ENCODE results near the gene TNIK. TPM values are rescaled to one million over a fixed set of nuclear protein-coding genes. Genes with fewer than 3 reads are reported as not detected.

The TNIK gene
- total RNA-seq, 3 donors from 2014 or later, result 7.4 to 17.6 (median 10.2) TPM

GRCh38 chr3:171349392-171349791, 110.8 kb downstream of the TNIK start:
- Histone ChIP-seq H3K4me1 (no peaks in the 10 kb centered on the region), H3K36me3 (no peaks in the 10 kb centered on the region), H3K27me3 (no peaks in the 10 kb centered on the region), H3K9me3 (no peaks in the 10 kb centered on the region), H3K4me3 (no peak overlapping the region), H3K27ac (no peak overlapping the region)
- no peak for DNase-seq (ENCODE audit: low spot score in 2 of 2)
- intact Hi-C loops (cut with DNase I; ENCODE audit: low total_unique reads), result no loop called here
- TF ChIP-seq, protein P1, sequence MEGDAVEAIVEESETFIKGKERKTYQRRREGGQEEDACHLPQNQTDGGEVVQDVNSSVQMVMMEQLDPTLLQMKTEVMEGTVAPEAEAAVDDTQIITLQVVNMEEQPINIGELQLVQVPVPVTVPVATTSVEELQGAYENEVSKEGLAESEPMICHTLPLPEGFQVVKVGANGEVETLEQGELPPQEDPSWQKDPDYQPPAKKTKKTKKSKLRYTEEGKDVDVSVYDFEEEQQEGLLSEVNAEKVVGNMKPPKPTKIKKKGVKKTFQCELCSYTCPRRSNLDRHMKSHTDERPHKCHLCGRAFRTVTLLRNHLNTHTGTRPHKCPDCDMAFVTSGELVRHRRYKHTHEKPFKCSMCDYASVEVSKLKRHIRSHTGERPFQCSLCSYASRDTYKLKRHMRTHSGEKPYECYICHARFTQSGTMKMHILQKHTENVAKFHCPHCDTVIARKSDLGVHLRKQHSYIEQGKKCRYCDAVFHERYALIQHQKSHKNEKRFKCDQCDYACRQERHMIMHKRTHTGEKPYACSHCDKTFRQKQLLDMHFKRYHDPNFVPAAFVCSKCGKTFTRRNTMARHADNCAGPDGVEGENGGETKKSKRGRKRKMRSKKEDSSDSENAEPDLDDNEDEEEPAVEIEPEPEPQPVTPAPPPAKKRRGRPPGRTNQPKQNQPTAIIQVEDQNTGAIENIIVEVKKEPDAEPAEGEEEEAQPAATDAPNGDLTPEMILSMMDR (IDR thresholded peaks at IDR 0.05), result no peak
- no peak for TF ChIP-seq POLR2A (IDR thresholded peaks at IDR 0.05)

DNA sequence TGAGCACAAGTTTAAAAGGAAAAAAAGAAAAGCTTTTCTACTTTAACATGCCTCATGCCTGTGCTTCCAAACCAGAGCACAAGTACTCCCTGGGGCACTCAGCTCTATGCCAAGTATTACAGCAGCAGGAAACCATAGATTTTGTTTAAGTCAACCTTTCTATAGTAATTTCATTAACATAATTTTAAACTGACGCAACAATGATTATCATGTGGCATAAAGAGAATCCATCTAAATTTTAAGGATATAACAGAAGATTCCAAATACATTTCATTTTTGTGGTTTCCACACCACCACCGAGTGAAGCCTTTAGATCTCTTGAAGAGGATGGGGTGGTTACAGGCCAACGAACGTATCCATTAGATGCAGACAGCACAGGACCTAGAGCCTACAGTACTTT, 112.1 kb downstream of the TNIK start:
- Histone ChIP-seq H3K9me3 (no peaks in the 10 kb centered on the region), H3K27me3 (no peaks in the 10 kb centered on the region), H3K4me1 (no peaks in the 10 kb centered on the region), H3K36me3 (no peaks in the 10 kb centered on the region), H3K4me3 (no peak overlapping the region), H3K27ac (no peak overlapping the region)
- DNase-seq (ENCODE audit: low spot score in 2 of 2), result no peak
- no peak for TF ChIP-seq POLR2A (IDR thresholded peaks at IDR 0.05)
- TF ChIP-seq POLR2AphosphoS5 (IDR thresholded peaks at IDR 0.05), result no peak
- TF ChIP-seq, protein P1 (IDR thresholded peaks at IDR 0.05), result no peak
- intact Hi-C loops (cut with DNase I; ENCODE audit: low total_unique reads), result no loop called here

DNA sequence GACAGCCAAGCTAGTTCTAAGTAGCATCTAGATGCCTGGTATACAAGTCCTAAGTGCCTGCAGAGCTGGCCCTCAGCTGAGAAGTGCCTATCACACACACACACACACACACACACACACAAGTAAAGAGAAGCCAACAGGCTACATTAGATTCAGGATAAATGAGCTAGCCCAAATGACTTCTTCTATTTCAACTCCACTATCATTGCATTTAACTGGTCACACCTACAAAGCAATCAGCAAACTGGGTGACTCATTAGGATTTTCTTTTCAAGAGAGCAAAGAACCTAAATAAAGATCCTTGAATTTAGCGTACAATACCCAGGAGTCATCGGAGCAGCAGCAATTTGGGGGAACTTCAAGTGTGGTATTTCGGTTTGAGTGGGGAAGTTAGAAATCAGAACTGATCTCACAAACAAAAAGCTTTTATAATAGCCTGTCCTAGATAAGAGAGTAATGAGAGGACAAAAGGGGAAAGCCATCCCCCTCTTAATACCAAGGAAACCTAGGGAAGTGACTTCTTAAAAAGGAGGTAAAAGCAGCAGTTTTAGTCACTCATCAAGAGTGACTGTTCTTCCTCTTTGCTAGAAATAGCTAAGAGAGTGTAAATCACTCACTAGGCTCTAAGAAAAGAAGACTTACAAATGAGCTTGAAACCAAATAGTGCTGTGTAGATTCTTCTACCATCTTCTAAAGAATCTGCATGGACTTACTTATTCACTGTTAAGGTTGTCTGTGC, 112.7 kb downstream of the TNIK start:
- no peak overlapping the region for H3K27ac ChIP-seq
- DNase-seq (ENCODE audit: low spot score in 2 of 2), result no peak
- H3K4me1 ChIP-seq, result no peaks in the 10 kb centered on the region
- intact Hi-C loops (cut with DNase I; ENCODE audit: low total_unique reads), result no loop called here
- H3K4me3 ChIP-seq, result no peak overlapping the region
- H3K9me3 ChIP-seq, result no peaks in the 10 kb centered on the region
- H3K27me3 ChIP-seq, result no peaks in the 10 kb centered on the region
- TF ChIP-seq POLR2AphosphoS5 (IDR thresholded peaks at IDR 0.05) (no peak), POLR2A (IDR thresholded peaks at IDR 0.05) (no peak)
- TF ChIP-seq, protein P1 (IDR thresholded peaks at IDR 0.05), result no peak
- no peaks in the 10 kb centered on the region for H3K36me3 ChIP-seq

DNA sequence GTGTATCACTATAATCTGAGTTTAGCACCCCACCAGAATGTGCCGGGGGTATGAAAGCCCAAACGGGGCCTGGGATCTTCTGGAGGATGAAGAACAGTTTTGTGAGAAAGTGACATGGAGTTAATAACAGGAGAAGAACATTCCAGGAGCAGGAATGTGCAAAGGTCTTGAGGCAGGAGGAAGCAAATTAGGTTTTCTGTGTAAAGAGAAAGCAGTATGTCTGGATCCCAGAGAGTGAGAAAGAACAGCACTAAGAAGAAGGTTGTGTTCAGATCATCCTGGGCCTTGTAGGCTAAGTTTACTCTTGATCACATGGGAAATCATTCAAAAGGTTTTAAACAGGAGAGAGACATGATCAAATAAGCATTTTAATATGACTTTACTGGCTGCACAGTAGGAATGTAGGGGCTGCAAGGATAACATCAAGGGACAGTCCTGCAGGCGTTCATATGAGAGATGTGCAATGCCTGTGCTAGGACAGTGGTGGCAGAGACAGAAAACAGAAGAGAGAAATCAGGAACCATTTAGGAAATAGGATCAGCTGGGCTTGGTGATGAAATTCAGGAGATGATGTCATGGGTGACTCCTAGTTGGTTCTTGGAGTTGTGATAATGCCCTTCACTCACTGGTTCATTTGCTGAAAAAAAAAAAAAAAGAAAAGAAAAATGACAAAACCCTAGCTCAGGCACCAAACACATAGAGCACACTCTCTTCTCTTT, 113.5 kb downstream of the TNIK start:
- H3K36me3 ChIP-seq, result no peaks in the 10 kb centered on the region
- TF ChIP-seq, protein P1 (IDR thresholded peaks at IDR 0.05), result no peak
- TF ChIP-seq POLR2A (IDR thresholded peaks at IDR 0.05) (no peak), POLR2AphosphoS5 (IDR thresholded peaks at IDR 0.05) (no peak)
- H3K9me3 ChIP-seq, result no peaks in the 10 kb centered on the region
- no peak overlapping the region for H3K27ac ChIP-seq
- H3K4me3 ChIP-seq, result no peak overlapping the region
- H3K4me1 ChIP-seq, result no peaks in the 10 kb centered on the region
- intact Hi-C loops (cut with DNase I; ENCODE audit: low total_unique reads), result no loop called here
- DNase-seq (ENCODE audit: low spot score in 2 of 2), result no peak
- H3K27me3 ChIP-seq, result no peaks in the 10 kb centered on the region

GRCh38 chr3:171346019-171346418, 114.2 kb downstream of the TNIK start:
- TF ChIP-seq POLR2A (IDR thresholded peaks at IDR 0.05), result no peak
- TF ChIP-seq, protein P1 (IDR thresholded peaks at IDR 0.05), result no peak
- TF ChIP-seq POLR2AphosphoS5 (IDR thresholded peaks at IDR 0.05), result no peak
- H3K27ac ChIP-seq, result no peak overlapping the region
- intact Hi-C loops (cut with DNase I; ENCODE audit: low total_unique reads), result no loop called here
- H3K36me3 ChIP-seq, result no peaks in the 10 kb centered on the region
- H3K4me3 ChIP-seq, result no peak overlapping the region
- no peak for DNase-seq (ENCODE audit: low spot score in 2 of 2)
- no peaks in the 10 kb centered on the region for H3K9me3 ChIP-seq
- H3K4me1 ChIP-seq, result no peaks in the 10 kb centered on the region
- H3K27me3 ChIP-seq, result no peaks in the 10 kb centered on the region

Data from breast epithelium (tissue), 4 donors.